SH-SY5Y (cell line): ENCODE data around the gene CTNNAL1.

Experiments
- GATA2 ChIP-seq: IDR thresholded peaks from 2 replicates; pipeline ENCODE4 v1.6.1; 2011; ENCODE audit warnings: mild to moderate bottlenecking, low read depth, low read length
- GATA3 ChIP-seq: IDR thresholded peaks from 2 replicates; pipeline ENCODE4 v1.6.1; 2011; ENCODE audit warnings: low read depth, mild to moderate bottlenecking, low read length, moderate library complexity

The CTNNAL1 gene

GRCh38 chr9:109036744-109037680, 23.7 kb upstream of the CTNNAL1 start:
- TF ChIP-seq GATA3 (no peak), GATA2 (no peak)

GRCh38 chr9:109035684-109036423, 22.6 kb upstream of the CTNNAL1 start:
- TF ChIP-seq GATA3 (no peak), GATA2 (no peak)

GRCh38 chr9:109033941-109034700, 20.8 kb upstream of the CTNNAL1 start:
- TF ChIP-seq GATA3: no peak
- no peak for TF ChIP-seq GATA2

GRCh38 chr9:109031241-109031640, 17.9 kb upstream of the CTNNAL1 start:
- no peak for TF ChIP-seq GATA3
- TF ChIP-seq GATA2: no peak

- TF ChIP-seq GATA2 (no peak), GATA3 (no peak)
These were observed 17.1 kb upstream of the CTNNAL1 start for GRCh38 chr9:109030426-109030825.

GRCh38 chr9:109028457-109028856, 15.2 kb upstream of the CTNNAL1 start:
- TF ChIP-seq GATA2: no peak
- no peak for TF ChIP-seq GATA3

- no peak for TF ChIP-seq GATA2
- no peak for TF ChIP-seq GATA3
These were observed 13.9 kb upstream of the CTNNAL1 start for GRCh38 chr9:109027176-109027575.

- TF ChIP-seq GATA3 (no peak), GATA2 (no peak)
These were observed 13.0 kb upstream of the CTNNAL1 start for GRCh38 chr9:109026306-109026705.

GRCh38 chr9:109022873-109023272, 9.6 kb upstream of the CTNNAL1 start:
- no peak for TF ChIP-seq GATA3
- no peak for TF ChIP-seq GATA2

- no peak for TF ChIP-seq GATA3
- TF ChIP-seq GATA2: no peak
These were observed 7.5 kb upstream of the CTNNAL1 start for GRCh38 chr9:109020581-109021511.

- TF ChIP-seq GATA3 (no peak), GATA2 (no peak)
These were observed 6.8 kb upstream of the CTNNAL1 start for GRCh38 chr9:109020113-109020512.

- TF ChIP-seq GATA2: no peak
- no peak for TF ChIP-seq GATA3
These were observed 6.1 kb upstream of the CTNNAL1 start for GRCh38 chr9:109019420-109019819.

GRCh38 chr9:109017493-109017892, 4.2 kb upstream of the CTNNAL1 start:
- TF ChIP-seq GATA2: no peak
- TF ChIP-seq GATA3: no peak
